ENCODE data around the gene CNTLN. TPM values are rescaled to one million over a fixed set of nuclear protein-coding genes. Genes with fewer than 3 reads are reported as not detected.

CNTLN gene
- total RNA-seq, 1 experiment from 2014 or later, result 15.0 TPM

GRCh38 chr9:17367035-17367434 is 232.2 kb downstream of the CNTLN start:
- Histone ChIP-seq H3K9ac (ENCODE audit: extremely low read depth, insufficient read length, low read length) (no peak overlapping the region), H2AK5ac (ENCODE audit: insufficient read length, low read length) (no peak overlapping the region), H2BK20ac (ENCODE audit: low read depth, low read length, poor library complexity, severe bottlenecking) (no peak overlapping the region), H3K4ac (ENCODE audit: low read depth, low read length) (no peak overlapping the region), H4K91ac (ENCODE audit: insufficient read length, low read depth, low read length) (no peak overlapping the region), H2AFZ (ENCODE audit: low read length) (no peak overlapping the region), H2BK15ac (ENCODE audit: low read depth, low read length) (no peak overlapping the region), H2BK12ac (ENCODE audit: insufficient read length, low read depth, low read length) (no peak overlapping the region), H3K9me3 (ENCODE audit: control insufficient read depth, low read depth, low read length) (no peaks in the 10 kb centered on the region), H3K56ac (ENCODE audit: insufficient read length, low read depth, low read length) (no peak overlapping the region), H3K79me2 (ENCODE audit: insufficient read depth, low read length) (no peaks in the 10 kb centered on the region), H3T11ph (ENCODE audit: low read length) (no peak overlapping the region), H3K23me2 (ENCODE audit: insufficient read length, low read depth, low read length, poor library complexity, severe bottlenecking) (no peaks in the 10 kb centered on the region), H3K27me3 (ENCODE audit: insufficient read depth, low read length) (no peaks in the 10 kb centered on the region), H4K8ac (replicated peaks; ENCODE audit: insufficient read length, low read depth, low read length) (no peak overlapping the region), H3K79me1 (ENCODE audit: insufficient read depth, low read depth, low read length, poor library complexity, severe bottlenecking) (no peaks in the 10 kb centered on the region), H3K18ac (ENCODE audit: insufficient read length, low read depth, low read length) (no peak overlapping the region), H2BK120ac (ENCODE audit: low read depth, low read length, poor library complexity, severe bottlenecking) (no peak overlapping the region), H3K4me2 (ENCODE audit: insufficient read depth, insufficient read length, low read length) (no peak overlapping the region), H2BK5ac (ENCODE audit: insufficient read length, low read length) (no peak overlapping the region), H4K20me1 (ENCODE audit: control insufficient read depth, insufficient read depth, insufficient read length) (no peaks in the 10 kb centered on the region), H3K14ac (ENCODE audit: insufficient read depth, low read length) (no peak overlapping the region), H3K27ac (ENCODE audit: insufficient read length, low read depth, low read length) (no peak overlapping the region), H3K23ac (ENCODE audit: insufficient read length, low read depth, low read length) (no peak overlapping the region), H4K5ac (ENCODE audit: insufficient read length, low read depth, low read length) (no peak overlapping the region), H3K4me1 (ENCODE audit: insufficient read depth, low read length) (no peaks in the 10 kb centered on the region)
- no peak for TF ChIP-seq CTCF (conservative IDR thresholded peaks at IDR 0.05)
- DNase-seq, result no peak
- H3K4me1 Mint-ChIP-seq, result no peaks in the 10 kb centered on the region
- H3K27ac Mint-ChIP-seq, result no peak overlapping the region
- H3K36me3 Mint-ChIP-seq (ENCODE audit: insufficient read depth in 1 of 3, low read depth in 3 of 3), result peaks cover 12 to 69% (median 44%) of the 10 kb centered on the region in 3 experiments
- H3K9me3 Mint-ChIP-seq, result peaks cover 3 to 20% of the 10 kb centered on the region in 2 experiments; a peak in 3 of 5 replicates
- no CpG with 5 or more reads among the region's 2 CpGs for WGBS (ENCODE audit: extremely low coverage, insufficient read length, low lambda C conversion rate)
- no peaks in the 10 kb centered on the region for H3K27me3 Mint-ChIP-seq (ENCODE audit: low read depth)
- no peak overlapping the region for H3K4me3 Mint-ChIP-seq
